GM23248 (cell line): ENCODE data around the gene ATP2B3. TPM values are rescaled to one million over a fixed set of nuclear protein-coding genes. Genes with fewer than 3 reads are reported as not detected.

Source experiments
- DNase-seq: peaks from one replicate; pipeline ENCODE4 v3.0.0-alpha.2; 2015
- H2AFZ ChIP-seq: fragments of 200-600 bp; sonication (generic); 2 replicates; pipeline ENCODE4 v1.6.1; 2016; ENCODE audit warnings: antibody characterized with exemption
- H3F3A ChIP-seq: fragments of 200-600 bp; sonication (generic); 2 replicates; pipeline ENCODE4 v1.6.1; 2016; ENCODE audit warnings: mild to moderate bottlenecking, antibody characterized with exemption, mixed run types; ENCODE audit not compliant: insufficient read depth
- H3K27ac ChIP-seq: fragments of 200-600 bp; sonication (generic); 2 replicates; pipeline ENCODE4 v1.5.1; 2016; ENCODE audit warnings: mild to moderate bottlenecking
- H3K27me3 ChIP-seq: fragments of 200-600 bp; sonication (generic); replicated peaks from 2 replicates; pipeline ENCODE4 v1.6.1; 2016; ENCODE audit warnings: mild to moderate bottlenecking; ENCODE audit not compliant: insufficient read depth
- H3K36me3 ChIP-seq: fragments of 200-600 bp; sonication (generic); 2 replicates; pipeline ENCODE4 v1.6.1; 2016; ENCODE audit warnings: low read depth, mild to moderate bottlenecking
- H3K4me1 ChIP-seq: fragments of 200-600 bp; sonication (generic); 2 replicates; pipeline ENCODE4 v1.6.1; 2016; ENCODE audit warnings: mild to moderate bottlenecking; ENCODE audit not compliant: insufficient read depth
- H3K4me2 ChIP-seq: fragments of 200-600 bp; sonication (generic); one replicate; pipeline ENCODE4 v1.6.1; 2016; ENCODE audit warnings: mild to moderate bottlenecking; ENCODE audit not compliant: unreplicated experiment
- H3K4me3 ChIP-seq: fragments of 200-600 bp; sonication (generic); 2 replicates; pipeline ENCODE4 v1.5.1; 2016; ENCODE audit warnings: mild to moderate bottlenecking
- H3K79me2 ChIP-seq: fragments of 200-600 bp; sonication (generic); 2 replicates; pipeline ENCODE4 v1.6.1; 2016; ENCODE audit warnings: mild to moderate bottlenecking; ENCODE audit not compliant: insufficient read depth
- H3K9ac ChIP-seq: fragments of 200-600 bp; sonication (generic); 2 replicates; pipeline ENCODE4 v1.6.1; 2016; ENCODE audit warnings: mild to moderate bottlenecking
- H3K9me2 ChIP-seq: fragments of 200-600 bp; sonication (generic); 2 replicates; pipeline ENCODE4 v1.6.1; 2016; ENCODE audit warnings: mixed run types, mild to moderate bottlenecking, moderate library complexity; ENCODE audit not compliant: insufficient read depth
- H3K9me3 ChIP-seq: fragments of 200-600 bp; sonication (generic); one replicate; pipeline ENCODE4 v1.6.1; 2017; ENCODE audit warnings: low read depth
- H4K20me1 ChIP-seq: fragments of 200-600 bp; sonication (generic); 2 replicates; pipeline ENCODE4 v1.6.0; 2016; ENCODE audit not compliant: insufficient read depth
- EZH2 ChIP-seq: fragments of 200-600 bp; sonication (generic); IDR thresholded peaks from 2 replicates; pipeline ENCODE4 v1.6.1; 2018; ENCODE audit warnings: antibody characterized with exemption, mild to moderate bottlenecking; ENCODE audit not compliant: insufficient read depth, poor library complexity, severe bottlenecking
- EZH2phosphoT487 ChIP-seq: fragments of 200-600 bp; sonication (generic); IDR thresholded peaks from 2 replicates; pipeline ENCODE4 v1.6.1; 2018; ENCODE audit warnings: antibody characterized with exemption, moderate library complexity, mild to moderate bottlenecking, low read depth; ENCODE audit not compliant: insufficient read depth
- WGBS, 2 experiments: methylation state at CpG; one replicate each; pipeline ENCODE4 v1.1.6; 2015 to 2017; ENCODE audit warnings: low lambda C conversion rate in 2 of 2, low coverage in 1 of 2; ENCODE audit errors: missing lambda C conversion rate in 2 of 2; 5-methylcytosine and 5-hydroxymethylcytosine counted together
- in situ Hi-C: fragments of 300-500 bp; cut with MboI; formaldehyde crosslinking; loops from 2 replicates; pipeline ENCODE4 v1.15.0; 2020
- polyA plus RNA-seq: library from polyadenylated mRNA; unstranded; fragments of >200 nt; fragmentation: Nextera tagmentation; extraction: Ambion mirVana; gene quantifications from 2 replicates; pipeline ENCODE4 v1.2.1, GENCODE V29; 2016
- total RNA-seq: library from RNA; depleted of rRNA; stranded (reverse); fragments of >200 nt; shearing (Covaris generic); gene quantifications from 2 replicates; pipeline ENCODE4 v1.2.3, GENCODE V29; 2014

The ATP2B3 gene
- total and polyA plus RNA-seq, 2 experiments from 2014 or later, result not detected

DNA sequence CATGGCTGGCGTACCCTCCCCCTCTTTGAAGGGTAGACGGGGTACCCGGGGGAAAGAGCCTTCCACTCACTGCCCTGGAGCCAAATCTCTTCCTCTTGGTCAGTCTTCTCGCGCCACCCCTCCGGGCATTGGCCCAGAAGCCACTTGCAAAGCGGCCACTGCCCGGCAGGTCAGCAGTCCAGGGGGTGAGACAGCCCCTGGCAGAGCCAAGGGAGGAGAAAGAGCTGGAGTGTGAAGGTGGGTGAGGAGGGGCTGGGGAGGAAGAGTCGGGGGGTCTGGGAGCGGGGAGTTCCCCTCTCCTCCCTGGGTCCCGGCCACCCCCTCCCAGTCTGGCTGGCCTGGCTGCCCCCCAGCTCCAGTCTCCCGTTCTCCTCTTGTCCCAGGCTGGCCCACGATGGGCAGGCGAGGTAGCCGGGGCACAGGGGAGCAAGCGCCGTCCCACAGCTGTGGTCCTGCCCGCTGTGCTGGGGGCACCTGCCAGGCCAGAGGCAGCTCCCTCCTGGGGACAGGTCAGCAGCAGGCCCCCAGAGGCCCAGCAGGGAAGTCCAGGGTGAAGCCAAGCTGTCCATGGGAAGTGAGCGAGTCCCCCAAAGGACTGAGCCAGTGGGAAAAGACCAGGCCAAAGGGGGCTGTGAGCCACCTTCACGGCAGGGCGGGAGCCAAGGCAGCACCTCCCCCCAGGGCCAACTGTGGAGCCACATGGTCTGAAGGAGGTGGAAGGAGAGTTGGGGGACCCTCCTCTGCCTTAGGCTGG is 108.0 kb downstream of the ATP2B3 start:
- no peak overlapping the region for H3K4me3 ChIP-seq

DNA sequence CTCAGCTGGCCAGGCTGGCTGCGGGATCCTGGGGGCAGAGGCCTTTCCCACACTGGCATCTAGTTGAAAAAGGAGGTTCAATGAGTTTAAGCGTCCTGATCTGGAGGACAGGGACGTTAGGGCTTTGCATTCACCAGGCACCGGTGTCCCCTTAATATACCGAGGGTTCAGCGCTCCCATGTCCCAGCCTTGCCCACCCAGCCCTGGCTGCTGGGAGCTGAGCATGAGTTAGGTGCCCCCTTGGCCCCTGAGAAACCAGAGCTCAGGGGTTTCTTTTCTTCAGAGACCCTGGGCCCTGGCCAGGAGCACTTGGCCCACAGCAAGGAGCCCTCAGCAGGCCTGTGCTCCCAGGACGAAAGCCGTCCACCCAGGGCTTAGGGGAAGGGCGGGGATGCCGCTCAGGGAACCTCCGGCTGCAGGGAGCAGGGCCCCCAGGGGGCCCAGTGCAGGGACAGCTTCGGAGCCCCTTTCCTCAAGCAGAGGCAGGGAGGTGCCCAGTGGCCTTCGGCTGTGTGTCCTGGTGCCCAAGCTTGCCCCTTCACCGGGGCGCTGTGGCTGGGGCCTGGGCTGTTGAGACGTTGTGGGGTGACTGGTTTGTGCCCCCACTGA is 108.7 kb downstream of the ATP2B3 start:
- Histone ChIP-seq H3K9me3 (no peaks in the 10 kb centered on the region), H2AFZ (no peak overlapping the region), H3K27ac (no peak overlapping the region), H3K36me3 (no peaks in the 10 kb centered on the region), H3K79me2 (no peaks in the 10 kb centered on the region), H3K27me3 (no peaks in the 10 kb centered on the region), H3F3A (no peaks in the 10 kb centered on the region), H3K9me2 (no peaks in the 10 kb centered on the region), H3K4me3 (no peak overlapping the region), H4K20me1 (no peaks in the 10 kb centered on the region), H3K4me1 (no peaks in the 10 kb centered on the region), H3K9ac (no peak overlapping the region), H3K4me2 (no peak overlapping the region)
- WGBS, 2 experiments, result 76 to 80% methylated on average over 6 to 11 of the region's 16 CpGs
- no peak for TF ChIP-seq EZH2
- no peak for TF ChIP-seq EZH2phosphoT487
- in situ Hi-C loops, result no loop called here
- no peak for DNase-seq

More for the DNA sequence above, 108.0 kb downstream of the ATP2B3 start:
- H3K27ac ChIP-seq, result no peak overlapping the region
- H3K27me3 ChIP-seq, result no peaks in the 10 kb centered on the region
- 65 to 79% methylated on average over 8 to 15 of the region's 21 CpGs for WGBS, 2 experiments
- H3K9ac ChIP-seq, result no peak overlapping the region
- in situ Hi-C loops, result no loop called here
- no peaks in the 10 kb centered on the region for H3F3A ChIP-seq
- no peak overlapping the region for H2AFZ ChIP-seq
- H3K4me1 ChIP-seq, result no peaks in the 10 kb centered on the region
- H3K4me2 ChIP-seq, result no peak overlapping the region
- no peaks in the 10 kb centered on the region for H3K79me2 ChIP-seq
- no peak for DNase-seq
- H3K36me3 ChIP-seq, result no peaks in the 10 kb centered on the region
- H3K9me3 ChIP-seq, result no peaks in the 10 kb centered on the region
- no peaks in the 10 kb centered on the region for H3K9me2 ChIP-seq
- H4K20me1 ChIP-seq, result no peaks in the 10 kb centered on the region
- TF ChIP-seq EZH2phosphoT487 (no peak), EZH2 (no peak)

DNA sequence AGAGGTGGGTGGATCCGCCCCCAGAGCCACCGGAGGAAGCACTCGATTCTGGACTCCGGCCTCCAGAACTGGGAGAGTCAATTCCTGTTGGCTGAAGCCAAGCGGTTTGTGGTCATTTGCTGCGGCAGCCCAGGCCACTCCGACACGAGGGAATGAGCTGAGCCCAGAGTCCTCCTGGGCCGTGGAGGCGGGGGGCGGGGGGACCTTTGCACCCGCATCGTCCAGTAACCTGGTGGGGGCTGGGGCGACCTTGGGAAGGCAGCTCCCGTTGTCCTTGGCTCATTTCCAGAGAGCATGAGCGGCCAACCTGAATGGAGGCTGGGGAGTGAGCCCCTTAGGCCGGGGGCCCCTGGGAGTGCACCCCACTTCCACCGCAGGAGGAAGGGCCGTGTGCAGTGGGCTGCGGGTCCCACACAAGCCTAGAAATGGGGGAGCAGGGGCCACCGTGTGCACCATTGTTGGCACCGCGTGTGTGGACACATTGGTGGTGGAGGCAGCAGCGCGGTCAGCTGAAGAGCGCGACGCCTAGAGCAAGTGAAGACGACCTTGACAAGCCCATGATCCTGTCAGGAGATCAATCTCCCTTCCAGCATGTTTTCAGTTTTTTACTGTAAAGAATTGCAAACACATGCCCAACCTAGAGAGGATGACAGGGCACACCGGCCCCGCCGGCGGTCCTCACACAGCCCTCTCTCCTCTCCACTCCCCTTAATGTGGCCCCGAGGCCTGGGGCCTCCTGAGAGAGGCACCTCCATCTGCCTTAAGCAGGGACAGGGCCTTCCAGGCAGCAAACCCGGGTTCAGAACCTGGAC is 109.6 kb downstream of the ATP2B3 start:
- Histone ChIP-seq H3K4me2 (no peak overlapping the region), H3K79me2 (no peaks in the 10 kb centered on the region), H4K20me1 (no peaks in the 10 kb centered on the region), H3K9me3 (no peaks in the 10 kb centered on the region), H3K9me2 (no peaks in the 10 kb centered on the region), H3K27ac (no peak overlapping the region), H3F3A (no peaks in the 10 kb centered on the region), H3K36me3 (no peaks in the 10 kb centered on the region), H3K4me3 (no peak overlapping the region), H3K27me3 (no peaks in the 10 kb centered on the region), H3K9ac (no peak overlapping the region), H3K4me1 (no peaks in the 10 kb centered on the region), H2AFZ (no peak overlapping the region)
- no peak for TF ChIP-seq EZH2phosphoT487
- TF ChIP-seq EZH2, result no peak
- in situ Hi-C loops, result no loop called here
- 70% methylated on average over 12 to 29 of the region's 35 CpGs for WGBS, 2 experiments
- no peak for DNase-seq

DNA sequence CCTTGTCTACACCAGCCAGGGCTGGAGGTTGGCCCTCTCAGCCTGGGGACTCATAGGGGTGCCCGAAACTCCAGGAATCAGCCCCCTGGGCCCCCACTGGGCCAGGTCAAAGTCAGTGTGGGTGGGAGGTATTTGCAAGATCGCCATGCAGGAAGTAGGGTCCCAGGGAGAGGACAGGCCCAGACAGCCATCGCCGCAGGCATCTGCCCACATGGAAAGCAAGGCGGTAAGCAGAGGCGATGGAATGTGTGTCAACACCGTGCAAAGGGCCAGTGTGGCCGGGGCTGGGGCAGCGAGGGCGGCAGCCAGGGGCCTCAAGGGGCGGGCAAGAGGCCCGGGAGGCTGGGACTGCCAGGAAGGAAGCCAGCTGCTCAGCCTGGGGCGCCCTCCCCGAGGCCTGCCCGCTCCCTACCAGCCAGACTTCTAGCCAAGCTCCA is 110.3 kb downstream of the ATP2B3 start:
- Histone ChIP-seq H3K9me3 (no peaks in the 10 kb centered on the region), H3K27me3 (no peaks in the 10 kb centered on the region), H3K9me2 (no peaks in the 10 kb centered on the region), H3K36me3 (no peaks in the 10 kb centered on the region), H3F3A (no peaks in the 10 kb centered on the region), H3K4me2 (no peak overlapping the region), H3K9ac (no peak overlapping the region), H3K4me3 (no peak overlapping the region), H3K4me1 (no peaks in the 10 kb centered on the region), H3K79me2 (no peaks in the 10 kb centered on the region), H4K20me1 (no peaks in the 10 kb centered on the region), H2AFZ (no peak overlapping the region), H3K27ac (no peak overlapping the region)
- in situ Hi-C loops, result no loop called here
- TF ChIP-seq EZH2phosphoT487, result no peak
- TF ChIP-seq EZH2, result no peak
- no peak for DNase-seq
- 34 to 48% methylated on average over 9 of the region's 15 CpGs for WGBS, 2 experiments
